ENCODE data around the gene SERTAD1.

DNA sequence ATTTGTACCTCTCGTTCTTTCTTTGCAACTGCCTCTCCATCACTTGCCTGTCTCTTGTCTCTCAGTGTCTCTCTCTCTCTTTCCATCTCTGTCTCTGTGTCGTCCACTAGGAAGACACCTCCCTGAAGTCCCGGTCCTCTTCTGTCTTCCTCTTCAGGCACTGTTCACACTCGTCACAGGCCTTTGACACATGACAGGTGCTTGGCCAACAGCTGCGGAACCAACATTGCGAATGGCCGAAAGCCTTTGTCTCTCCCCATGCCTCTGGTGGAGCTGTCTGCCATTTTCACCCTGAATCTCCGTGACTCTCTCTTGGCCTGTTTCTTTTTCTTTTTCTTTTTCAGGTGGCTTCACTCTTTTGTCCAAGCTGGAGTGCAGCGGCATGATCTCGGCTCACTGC is 38.6 kb downstream of the SERTAD1 start:
- TF ChIP-seq, protein P1, sequence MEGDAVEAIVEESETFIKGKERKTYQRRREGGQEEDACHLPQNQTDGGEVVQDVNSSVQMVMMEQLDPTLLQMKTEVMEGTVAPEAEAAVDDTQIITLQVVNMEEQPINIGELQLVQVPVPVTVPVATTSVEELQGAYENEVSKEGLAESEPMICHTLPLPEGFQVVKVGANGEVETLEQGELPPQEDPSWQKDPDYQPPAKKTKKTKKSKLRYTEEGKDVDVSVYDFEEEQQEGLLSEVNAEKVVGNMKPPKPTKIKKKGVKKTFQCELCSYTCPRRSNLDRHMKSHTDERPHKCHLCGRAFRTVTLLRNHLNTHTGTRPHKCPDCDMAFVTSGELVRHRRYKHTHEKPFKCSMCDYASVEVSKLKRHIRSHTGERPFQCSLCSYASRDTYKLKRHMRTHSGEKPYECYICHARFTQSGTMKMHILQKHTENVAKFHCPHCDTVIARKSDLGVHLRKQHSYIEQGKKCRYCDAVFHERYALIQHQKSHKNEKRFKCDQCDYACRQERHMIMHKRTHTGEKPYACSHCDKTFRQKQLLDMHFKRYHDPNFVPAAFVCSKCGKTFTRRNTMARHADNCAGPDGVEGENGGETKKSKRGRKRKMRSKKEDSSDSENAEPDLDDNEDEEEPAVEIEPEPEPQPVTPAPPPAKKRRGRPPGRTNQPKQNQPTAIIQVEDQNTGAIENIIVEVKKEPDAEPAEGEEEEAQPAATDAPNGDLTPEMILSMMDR (IDR thresholded peaks at IDR 0.05), result no peak
- TF ChIP-seq EP300 (IDR thresholded peaks at IDR 0.05), result no peak
